ENCODE results near the gene SLC25A39.
"Not testable (repeated sequence)": the region's sequence is repeated elsewhere in the genome, so short reads cannot be mapped to it uniquely, and the experiment has no call there.

SLC25A39 gene, protein sequence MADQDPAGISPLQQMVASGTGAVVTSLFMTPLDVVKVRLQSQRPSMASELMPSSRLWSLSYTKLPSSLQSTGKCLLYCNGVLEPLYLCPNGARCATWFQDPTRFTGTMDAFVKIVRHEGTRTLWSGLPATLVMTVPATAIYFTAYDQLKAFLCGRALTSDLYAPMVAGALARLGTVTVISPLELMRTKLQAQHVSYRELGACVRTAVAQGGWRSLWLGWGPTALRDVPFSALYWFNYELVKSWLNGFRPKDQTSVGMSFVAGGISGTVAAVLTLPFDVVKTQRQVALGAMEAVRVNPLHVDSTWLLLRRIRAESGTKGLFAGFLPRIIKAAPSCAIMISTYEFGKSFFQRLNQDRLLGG

DNA sequence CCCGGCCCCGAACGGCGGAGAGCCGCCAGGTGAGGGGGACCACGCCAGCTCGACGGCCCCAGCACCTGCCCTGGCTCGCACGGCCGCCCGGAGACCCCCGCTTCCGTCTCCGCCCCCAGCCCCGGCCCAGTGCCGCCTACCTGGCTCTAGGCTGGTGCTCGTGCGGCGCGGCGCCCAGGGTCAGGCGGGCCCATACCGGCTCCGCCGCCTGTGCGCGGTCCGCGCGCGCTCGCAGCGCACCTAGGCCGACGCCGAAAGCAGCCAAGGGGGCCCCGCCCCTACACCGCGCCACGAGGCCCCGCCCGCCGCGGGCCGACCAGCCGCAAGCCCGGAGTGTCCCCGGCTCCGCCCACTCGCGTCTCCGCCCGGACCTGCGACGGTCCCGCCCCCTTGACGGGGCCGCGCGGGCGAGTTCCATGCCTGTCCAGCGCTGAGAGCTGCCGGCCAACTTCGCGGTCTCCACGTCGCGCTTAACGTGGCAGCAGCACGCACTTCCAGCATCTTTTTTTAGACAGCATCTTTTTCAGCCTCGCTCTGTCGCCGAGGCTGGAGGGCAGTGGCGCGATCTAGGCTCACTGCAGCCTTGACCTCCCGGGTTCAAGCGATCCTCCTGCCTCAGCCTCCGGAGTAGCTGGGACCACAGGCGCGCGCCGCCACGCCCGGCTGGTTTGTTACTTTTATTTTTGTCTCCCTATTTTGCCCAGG, at the start of gene SLC25A39:
Gene SLC25A39 (minus strand): TSS at position 253 of the 705 bp plus-strand sequence. CDS start 1,261 bp downstream, outside the sequence.
- FAIRE-seq (peak; percentile 99), DNase-seq (ENCODE audit: insufficient read length, low spot score) (peak; percentile 95)

DNA sequence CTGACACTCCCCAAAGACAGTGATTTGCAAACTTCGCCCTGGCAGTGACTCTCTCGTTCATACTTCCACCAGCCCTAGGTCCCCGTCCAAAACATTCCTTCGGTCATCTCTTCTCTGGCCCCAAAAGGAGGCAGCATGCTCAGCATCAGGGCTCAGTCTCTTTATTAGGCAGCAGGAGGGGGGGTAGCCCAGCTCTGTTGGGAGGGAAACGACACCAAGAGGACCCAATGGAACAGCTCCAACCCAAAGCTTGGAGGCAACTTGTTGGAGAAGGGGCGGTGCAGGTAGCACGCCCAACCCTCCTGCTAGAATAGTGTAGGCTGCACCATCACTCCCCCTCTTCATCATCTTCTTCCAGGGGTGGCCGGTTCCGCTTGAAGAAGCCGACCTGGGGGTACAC, 47.4 kb upstream of the SLC25A39 start:
- FAIRE-seq (no peak), DNase-seq (ENCODE audit: insufficient read length, low spot score) (no peak)

DNA sequence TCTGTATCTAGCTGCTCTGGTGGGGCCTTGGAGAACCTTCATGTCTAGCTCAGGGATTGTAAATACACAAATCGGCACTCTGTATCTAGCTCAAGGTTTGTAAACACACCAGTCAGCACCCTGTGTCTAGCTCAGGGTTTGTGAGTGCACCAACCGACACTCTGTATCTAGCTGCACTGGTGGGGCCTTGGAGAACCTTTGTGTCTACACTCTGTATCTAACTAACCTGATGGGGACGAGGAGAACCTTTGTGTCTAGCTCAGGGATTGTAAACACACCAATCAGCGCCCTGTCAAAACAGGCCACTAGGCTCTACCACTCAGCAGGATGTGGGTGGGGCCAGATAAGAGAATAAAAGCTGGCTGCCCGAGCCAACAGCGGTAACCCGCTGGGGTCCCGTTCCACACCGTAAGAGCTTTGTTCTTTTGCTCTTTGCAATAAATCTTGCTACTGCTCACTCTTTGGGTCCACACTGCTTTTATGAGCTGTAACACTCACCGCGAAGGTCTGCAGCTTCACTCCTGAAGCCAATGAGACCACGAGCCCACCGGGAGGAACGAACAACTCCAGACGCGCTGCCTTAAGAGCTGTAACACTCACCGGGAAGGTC, 44.9 kb upstream of the SLC25A39 start:
- FAIRE-seq; DNase-seq (ENCODE audit: insufficient read length, low spot score): not testable (repeated sequence)

DNA sequence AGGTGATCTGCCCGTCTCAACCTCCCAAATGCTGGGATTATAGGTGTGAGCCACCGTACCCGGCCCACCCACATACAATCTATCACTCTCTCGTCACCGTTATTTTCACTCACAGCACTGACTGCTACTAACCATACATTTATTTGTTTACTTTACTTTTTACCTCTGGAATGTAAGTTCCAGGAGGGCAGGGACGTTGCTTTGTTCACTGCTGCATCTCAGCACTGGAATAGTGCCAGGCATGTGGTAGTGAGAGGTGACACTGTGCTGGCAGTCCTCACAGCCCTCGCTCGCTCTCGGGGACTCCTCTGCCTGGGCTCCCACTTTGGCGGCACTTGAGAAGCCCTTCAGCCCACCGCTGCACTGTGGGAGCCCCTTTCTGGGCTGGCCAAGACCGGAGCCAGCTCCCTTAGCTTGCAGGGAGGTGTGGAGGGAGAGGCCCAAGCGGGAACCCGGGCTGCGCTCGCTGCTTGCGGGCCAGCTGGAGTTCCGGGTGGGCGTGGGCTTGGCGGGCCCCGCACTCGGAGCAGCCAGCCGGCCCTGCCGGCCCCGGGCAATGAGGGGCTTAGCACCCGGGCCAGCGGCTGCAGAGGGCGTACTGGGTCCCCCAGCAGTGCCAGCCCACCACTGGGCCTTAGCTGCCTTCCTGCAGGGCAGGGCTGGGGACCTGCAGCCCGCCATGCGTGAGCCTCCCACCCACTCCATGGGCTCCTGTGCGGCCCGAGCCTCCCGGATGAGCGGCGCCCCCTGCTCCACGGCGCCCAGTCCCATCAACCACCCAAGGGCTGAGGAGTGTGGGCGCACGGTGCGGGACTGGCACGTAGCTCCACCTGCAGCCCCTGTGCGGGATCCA, 44.0 kb upstream of the SLC25A39 start:
- FAIRE-seq; DNase-seq (ENCODE audit: insufficient read length, low spot score): not testable (repeated sequence)

DNA sequence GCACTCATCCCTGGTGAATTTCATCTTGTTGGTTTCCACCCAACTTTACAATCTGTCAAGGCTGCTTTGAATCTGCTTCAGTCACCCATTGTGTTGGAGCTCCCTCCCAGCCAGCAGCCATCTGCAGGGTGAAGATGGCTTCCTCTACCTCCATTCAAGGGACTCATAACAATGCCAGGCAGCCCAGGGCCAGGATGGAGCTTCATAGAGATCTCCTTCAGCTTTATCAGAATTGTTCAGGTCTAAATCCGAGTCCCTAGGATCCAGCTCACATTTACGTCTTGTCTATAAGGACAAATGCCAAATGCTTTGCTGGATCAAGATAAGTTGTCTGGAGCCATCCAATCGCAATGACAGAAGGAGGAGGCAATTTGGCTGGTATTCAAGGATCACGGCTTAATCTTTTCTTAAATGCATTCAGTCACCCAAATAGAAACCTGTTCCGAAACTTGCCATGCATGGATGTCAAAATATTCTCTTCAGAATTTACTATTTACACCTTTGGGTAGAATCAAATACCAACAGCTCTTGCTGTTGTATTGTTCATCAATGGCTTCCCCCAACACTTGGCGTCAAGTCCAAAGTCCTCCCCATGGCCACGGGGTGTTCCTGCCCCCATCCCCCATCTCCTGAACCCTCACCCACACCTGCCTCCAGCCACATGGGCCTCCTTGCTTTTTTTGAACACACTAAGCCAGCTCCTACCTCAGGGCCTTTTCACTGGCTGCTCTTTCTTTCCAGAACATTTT, 42.8 kb upstream of the SLC25A39 start:
- DNase-seq (ENCODE audit: insufficient read length, low spot score) (no peak), FAIRE-seq (no peak)

DNA sequence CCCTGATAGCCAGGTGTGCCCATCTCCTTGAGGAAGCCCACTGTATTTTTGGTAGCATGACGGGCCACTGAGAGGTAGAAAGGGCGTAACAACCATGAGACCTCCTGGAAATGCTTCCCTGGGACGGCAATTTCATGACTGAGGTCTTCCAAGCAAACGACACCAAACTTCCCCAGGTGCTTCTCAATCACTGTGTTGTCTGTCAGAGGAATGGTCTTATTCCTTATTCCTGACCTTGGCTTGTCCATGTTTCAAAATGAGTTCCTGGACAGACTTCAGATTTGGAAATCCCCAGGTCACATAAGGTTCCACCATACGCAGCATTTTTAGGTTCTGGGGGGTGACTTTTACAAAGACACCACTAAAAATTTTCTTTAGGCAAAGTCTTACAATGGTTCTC, 40.4 kb upstream of the SLC25A39 start:
- FAIRE-seq; DNase-seq (ENCODE audit: insufficient read length, low spot score): not testable (repeated sequence)

DNA sequence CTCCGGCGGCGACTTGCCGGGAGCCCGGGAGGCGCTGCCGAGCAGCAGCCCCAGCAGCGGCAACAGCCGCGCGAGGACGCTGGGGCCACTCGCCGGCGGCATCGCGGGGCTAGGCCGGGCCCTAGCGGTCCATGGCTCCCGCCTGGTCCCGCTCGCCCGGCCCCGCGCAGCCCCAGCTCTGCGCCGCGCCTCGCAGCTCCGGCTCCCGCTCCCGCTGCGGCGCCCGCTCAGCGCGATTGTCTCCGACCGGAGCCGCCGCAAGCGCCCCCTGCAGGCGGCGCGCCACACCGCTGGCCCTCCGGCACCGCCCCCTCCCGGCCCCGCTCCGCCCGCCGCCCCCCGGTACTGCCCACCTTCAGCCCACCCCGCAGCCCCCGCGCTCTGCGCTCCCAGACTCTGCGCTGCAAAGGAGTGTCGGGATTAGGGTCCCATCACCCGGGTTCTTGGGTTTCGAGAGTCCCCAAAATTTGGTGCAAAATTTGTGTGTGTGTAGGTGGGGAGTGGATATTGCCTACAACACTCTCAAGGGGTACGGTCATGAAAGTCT, 39.1 kb upstream of the SLC25A39 start, which contains the start of gene FAM171A2:
Gene FAM171A2 (minus strand): TSS at position 241 of the 547 bp plus-strand sequence. CDS start 139 bp downstream, at position 102.
- peak; percentile 82 for DNase-seq (ENCODE audit: insufficient read length, low spot score)

DNA sequence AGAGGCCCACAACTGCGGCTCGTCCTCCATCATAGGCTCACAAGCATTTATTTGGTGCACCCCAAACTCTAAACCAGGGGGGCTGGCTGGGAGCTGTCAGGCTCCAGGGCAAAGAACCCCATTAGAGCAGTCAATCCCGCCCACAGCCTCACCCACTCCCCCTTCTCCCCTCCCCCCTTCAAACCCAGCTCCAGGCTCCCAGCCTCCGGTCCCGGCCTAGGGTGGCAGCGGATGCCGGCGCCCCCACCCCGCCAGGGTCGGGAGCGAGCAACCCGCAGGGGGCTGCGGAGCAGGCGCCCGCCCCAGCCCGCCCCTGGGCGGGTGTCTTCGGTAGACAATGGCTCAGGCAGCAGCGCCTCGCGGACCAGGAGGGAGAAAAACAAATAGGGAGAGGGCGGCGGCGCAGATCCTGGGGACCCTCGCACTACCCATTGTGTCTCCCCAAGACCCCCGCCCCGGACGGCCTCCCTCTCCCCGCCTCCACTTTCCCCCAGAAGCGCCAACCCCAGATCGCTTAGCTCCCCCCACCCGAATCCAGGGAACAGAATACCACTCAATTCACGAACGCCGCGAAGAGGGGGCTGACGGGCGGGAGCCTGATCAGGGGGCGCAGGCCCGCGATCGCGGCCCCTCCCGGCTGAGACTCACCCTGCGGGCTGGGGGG, 38.5 kb upstream of the SLC25A39 start:
- FAIRE-seq = no peak

More for the DNA sequence above, 39.1 kb upstream of the SLC25A39 start, which contains the start of gene FAM171A2:
- FAIRE-seq = peak; percentile 91

DNA sequence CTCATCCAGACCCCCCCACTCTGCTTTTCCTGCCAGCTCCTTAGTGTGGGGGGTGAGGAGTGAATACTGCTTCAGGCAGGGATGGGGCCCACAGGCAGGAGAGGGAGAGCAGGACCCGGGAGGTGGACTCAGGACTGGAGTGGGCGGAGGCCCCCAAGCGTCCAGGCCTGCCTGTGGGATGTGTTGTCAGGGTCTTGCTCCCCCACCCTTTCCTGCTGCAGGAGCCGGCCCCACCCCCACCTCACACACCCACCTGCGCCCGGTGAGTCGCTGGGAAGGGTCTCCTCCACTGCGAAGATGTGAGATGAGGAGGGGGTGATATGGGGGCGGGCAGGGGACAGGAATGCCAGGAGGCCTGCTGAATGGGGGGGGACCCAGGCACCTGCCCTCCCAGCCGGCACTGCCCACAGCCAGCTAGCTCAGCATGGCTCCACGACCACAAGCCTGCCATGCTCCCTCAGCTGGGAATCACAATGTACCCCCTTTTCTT, 37.9 kb upstream of the SLC25A39 start:
- DNase-seq (ENCODE audit: insufficient read length, low spot score) (no peak), FAIRE-seq (peak; percentile 33)

More for the DNA sequence above, 38.5 kb upstream of the SLC25A39 start:
- DNase-seq (ENCODE audit: insufficient read length, low spot score) = peak; percentile 58

DNA sequence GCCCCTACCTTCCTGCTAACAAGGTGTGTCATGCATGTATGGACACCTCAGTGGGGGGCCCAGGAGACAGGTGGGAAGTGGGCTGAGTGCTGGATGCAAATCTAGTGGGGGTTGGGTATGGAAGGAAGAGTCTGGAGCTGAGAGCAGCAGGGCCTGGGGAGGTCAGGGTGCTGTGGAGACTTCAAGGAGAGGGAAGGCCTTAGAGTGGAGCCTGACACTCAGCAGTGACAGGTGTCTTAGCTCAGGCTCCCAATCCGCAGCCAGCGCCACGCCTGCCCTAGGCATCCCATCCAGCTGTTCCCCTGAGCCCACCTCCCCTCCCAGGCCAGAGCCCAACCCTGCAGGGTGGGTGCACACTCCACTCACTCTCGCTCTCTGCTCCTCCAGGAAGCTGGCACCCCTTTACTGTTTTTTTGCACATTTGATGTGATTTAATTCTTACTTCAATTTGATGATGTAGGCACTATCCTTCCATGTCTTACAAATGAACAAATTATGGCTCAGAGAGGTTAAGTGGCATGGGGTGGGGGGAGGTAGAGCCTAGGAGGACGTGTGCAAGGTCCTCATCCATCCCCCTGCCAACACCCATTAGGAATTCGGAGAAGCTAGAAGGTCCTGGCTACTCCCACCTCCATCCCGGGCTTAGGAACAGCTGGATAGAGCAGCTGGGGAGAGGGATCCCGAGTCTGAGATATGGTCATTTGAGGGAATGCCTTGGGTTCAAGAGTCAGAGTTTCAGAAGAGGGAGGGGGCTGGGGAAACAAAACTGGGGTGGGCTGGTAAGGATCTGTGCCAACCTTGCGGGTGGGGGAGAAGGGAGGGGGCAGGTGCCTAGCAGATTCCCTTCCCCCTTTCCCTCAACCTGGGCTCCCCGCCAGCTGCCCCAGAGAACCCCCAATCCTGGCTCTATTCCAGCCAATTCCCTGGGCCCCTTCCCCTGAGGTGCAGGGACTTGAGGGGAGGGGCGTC, 37.0 kb upstream of the SLC25A39 start:
- FAIRE-seq = peak; percentile 64
- no peak for DNase-seq (ENCODE audit: insufficient read length, low spot score)

DNA sequence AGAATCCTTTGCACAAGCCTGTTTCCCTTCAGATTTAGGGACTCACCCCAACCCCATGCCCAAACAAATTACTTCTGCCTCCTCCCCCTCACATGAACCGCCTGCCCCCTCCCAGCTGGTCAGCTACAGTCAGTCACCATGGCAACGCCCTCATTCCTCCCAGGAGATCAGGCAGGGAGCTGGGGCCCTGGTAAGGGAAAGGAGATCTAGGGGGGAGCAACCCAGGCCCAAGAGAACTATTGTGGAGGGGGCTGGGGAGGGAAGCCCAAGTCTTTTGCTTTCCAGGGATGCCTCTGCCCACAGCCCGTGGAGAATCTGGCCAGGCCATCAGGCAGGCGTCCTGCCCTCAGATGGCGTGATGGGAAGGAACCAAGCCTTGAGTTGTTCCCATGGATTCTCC, 36.2 kb upstream of the SLC25A39 start:
- DNase-seq (ENCODE audit: insufficient read length, low spot score) = no peak
- FAIRE-seq = peak; percentile 16

DNA sequence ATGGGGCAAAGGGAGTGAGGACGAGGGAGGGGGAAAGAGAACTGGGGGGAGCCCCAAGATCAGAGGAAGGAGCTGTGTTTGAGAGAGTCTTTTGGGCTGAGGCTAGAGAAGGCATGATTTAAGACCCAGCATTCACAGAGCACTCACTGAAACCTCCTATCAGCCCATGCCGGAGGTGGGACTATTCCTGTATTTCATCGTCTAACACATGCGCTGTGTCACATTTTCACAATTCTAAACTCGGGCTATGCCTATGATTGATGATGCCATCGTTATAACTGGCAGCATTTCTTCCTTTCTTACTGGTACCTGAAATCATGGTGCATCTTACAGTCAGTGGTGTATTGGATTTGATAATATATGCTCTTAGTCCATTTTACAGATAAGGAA, 35.5 kb upstream of the SLC25A39 start:
- FAIRE-seq (no peak), DNase-seq (ENCODE audit: insufficient read length, low spot score) (no peak)

DNA sequence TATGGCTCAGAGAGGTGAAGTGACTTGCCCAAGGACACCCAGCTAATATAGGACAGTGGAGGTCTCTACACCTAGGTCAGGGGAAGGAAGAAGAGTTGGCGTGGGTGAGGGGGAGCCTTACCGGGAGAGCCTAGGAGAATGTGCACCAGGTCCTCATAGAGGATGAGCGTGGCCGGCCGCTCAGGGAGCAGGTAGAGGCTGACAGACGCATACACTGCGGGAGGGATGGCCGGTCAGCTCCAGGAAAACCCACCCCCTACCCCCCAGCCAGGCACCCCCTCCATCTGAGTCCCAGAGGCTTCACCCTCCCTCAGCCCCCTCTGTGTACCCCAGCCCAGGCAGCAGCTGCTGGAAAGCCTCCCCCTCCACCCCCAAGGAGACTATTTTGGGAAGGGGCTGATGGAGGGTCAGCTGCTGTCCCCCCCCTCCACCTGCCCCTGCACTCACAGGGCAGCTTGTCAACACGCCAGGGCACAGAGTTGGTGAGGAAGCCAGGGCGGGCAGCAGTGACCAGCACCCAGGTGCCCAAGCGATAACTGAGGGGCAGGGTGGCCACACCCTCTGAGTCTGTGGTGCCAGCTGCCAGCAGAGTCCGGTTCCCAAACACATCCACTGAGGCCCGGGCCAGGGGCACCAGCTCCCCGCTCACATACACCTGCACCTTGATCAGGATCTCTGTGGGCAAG, 35.0 kb upstream of the SLC25A39 start:
- FAIRE-seq (no peak), DNase-seq (ENCODE audit: insufficient read length, low spot score) (no peak)

DNA sequence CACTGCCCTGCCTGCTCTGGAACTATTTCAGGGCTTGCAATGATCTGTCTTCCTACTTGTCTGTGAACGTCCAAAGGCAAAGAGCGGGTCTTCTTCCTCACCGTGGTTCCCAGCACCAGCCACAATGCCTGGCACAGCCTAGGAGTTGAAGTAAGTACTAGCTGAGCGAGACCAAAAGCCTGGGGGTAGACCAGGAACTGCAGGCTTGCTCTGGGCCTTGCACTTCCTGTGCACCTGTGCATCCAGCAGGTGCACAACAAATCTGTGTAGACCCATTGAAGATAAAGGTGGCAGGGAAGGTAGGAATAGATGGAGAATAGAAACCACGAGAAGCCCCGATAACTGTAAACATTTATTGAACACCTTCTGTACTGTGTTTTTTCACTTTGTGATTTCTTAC, 34.4 kb upstream of the SLC25A39 start:
- FAIRE-seq = no peak
- DNase-seq (ENCODE audit: insufficient read length, low spot score) = no peak

DNA sequence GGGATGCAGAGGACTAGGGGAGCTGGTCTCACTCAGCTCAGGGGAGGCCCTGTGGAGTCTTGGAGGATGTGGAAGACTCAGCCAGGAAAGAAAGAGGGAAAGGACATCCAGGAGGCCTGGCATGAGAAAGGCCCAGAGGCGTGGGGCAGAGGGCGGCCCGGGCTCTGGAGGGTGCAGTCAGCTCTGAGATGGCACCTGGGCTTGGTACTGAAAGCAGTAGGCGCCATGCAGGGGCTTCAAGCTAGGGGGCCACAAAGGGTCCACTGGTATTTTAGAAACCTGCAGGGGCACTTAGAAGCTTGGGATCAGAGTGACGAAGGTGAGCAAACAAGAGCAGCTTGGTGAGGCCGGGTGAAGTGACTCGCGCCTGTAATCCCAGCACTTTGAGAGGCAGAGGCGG, 33.4 kb upstream of the SLC25A39 start:
- no peak for FAIRE-seq
- DNase-seq (ENCODE audit: insufficient read length, low spot score) = no peak

DNA sequence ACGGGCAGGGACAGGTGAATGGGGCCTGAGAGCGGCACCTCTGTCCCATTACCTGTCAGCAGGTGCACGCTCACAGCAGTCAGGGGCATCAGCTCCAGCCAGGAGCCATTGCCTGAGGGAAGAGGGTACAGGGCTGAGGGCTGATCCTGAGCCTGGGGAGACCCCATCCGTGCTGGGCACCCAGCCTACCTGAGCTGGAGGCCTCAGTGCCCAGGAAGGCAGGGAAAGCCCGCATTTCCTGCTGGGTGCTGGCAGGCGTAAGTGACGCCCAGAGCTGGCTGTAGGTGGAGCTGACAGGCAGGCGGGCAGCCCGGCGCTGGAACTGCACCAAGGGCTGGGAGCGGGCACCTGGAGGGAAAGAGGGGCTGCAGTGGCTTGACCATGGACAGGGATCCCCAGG, 31.6 kb upstream of the SLC25A39 start:
- DNase-seq (ENCODE audit: insufficient read length, low spot score) = no peak
- FAIRE-seq = no peak

DNA sequence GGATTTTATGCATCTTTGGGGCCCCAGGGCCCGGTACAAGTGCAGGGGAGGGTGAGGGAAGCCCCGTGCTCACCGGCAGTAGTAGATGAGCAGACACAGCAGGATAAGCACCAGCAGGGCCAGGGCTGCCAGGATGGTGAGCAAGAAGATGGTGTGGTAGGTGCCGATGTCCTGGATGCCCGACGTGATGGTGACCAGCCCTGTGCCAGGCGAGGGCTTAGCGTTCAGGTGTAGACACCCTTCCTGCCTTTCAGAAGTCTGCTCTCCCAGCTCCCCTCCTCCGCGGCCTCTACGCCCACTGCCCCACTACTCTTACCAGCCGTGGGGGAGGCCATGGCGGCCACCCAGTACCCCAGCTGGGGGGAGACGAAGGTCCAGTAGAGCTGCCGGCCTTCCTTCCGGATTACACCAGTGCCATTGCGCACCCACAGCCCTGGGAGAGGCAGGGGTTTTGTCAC, 31.0 kb upstream of the SLC25A39 start:
- FAIRE-seq (no peak), DNase-seq (ENCODE audit: insufficient read length, low spot score) (no peak)

All from HTR-8/SVneo (cell line).